Colonic mucosa (tissue), 4 donors: ENCODE data around the gene SMIM38. TPM values are rescaled to one million over a fixed set of nuclear protein-coding genes. Genes with fewer than 3 reads are reported as not detected.

Source experiments
- DNase-seq: peaks from one replicate; pipeline ENCODE4 v3.0.0-alpha.2; 2020
- H3K27ac ChIP-seq: fragments of 200-600 bp; one replicate; pipeline ENCODE4 v1.8.0; 2021
- H3K27me3 ChIP-seq: fragments of 200-600 bp; one replicate; pipeline ENCODE4 v1.8.0; 2021
- H3K36me3 ChIP-seq: fragments of 200-600 bp; one replicate; pipeline ENCODE4 v1.8.0; 2021
- H3K4me1 ChIP-seq: fragments of 200-600 bp; one replicate; pipeline ENCODE4 v1.8.0; 2021; ENCODE audit warnings: mild to moderate bottlenecking
- H3K4me3 ChIP-seq: fragments of 200-600 bp; one replicate; pipeline ENCODE4 v1.8.0; 2021
- H3K9ac ChIP-seq, 2 donors: one replicate each; pipeline ENCODE4 v1.7.0; 2013; ENCODE audit warnings: control low read depth in 2 of 2, low read depth in 2 of 2, low read length in 2 of 2
- H3K9me3 ChIP-seq: fragments of 200-600 bp; one replicate; pipeline ENCODE4 v1.8.0; 2021
- intact Hi-C: fragments of 100-400 bp; cut with DNase I; formaldehyde crosslinking; loops from one replicate; pipeline ENCODE4 v1.14.1; 2022
- total RNA-seq, 2 donors: library from RNA; stranded (reverse); fragmentation: NEBNext Ultra II Directional in 1 of 2; extraction: Animal tissue kit (Norgen Biotek cat#: 25700) in 1 of 2; gene quantifications; one replicate each; pipeline ENCODE4 v1.2.1, GENCODE V29; 2021
- TF ChIP-seq, protein P1 (sequence below): fragments of 200-600 bp; IDR thresholded peaks from one replicate; pipeline ENCODE4 v1.8.0; 2022; ENCODE audit warnings: antibody characterized with exemption, mild to moderate bottlenecking
- donor health status: healthy.
- donor health status: DM: no; HTN: no; CAD: no.
- donor health status: DM: no; HTN: no; CAD: no.

The SMIM38 gene
- total RNA-seq, 2 donors from 2014 or later = 0.10 TPM; not detected in 1

DNA sequence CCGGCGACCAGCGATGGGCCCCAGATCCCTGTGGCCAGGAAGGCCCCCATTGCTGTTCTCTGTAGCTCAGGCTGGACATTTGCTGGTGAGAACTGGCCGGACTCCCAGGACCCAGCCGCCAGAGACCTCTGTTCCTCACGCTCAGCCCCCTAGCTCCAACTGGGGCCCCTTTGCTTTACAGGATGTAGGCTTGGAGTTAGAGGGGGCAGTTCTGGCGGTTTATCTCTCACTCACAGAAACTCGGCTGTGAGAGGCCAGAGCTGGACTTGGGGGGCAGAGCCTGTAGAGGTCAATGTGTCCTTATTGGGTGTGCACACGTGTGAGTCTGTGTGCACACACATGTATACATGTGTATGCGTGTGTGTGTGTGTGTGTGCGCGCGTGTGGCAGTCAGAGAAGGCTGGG lies 502 bp downstream of the SMIM38 start:
- Histone ChIP-seq H3K9ac (no peak overlapping the region), H3K4me3 (no peak overlapping the region), H3K27me3 (peaks cover 3% of the 10 kb centered on the region), H3K27ac (no peak overlapping the region), H3K36me3 (no peaks in the 10 kb centered on the region), H3K4me1 (no peaks in the 10 kb centered on the region), H3K9me3 (no peaks in the 10 kb centered on the region)
- DNase-seq = no peak
- TF ChIP-seq, protein P1, sequence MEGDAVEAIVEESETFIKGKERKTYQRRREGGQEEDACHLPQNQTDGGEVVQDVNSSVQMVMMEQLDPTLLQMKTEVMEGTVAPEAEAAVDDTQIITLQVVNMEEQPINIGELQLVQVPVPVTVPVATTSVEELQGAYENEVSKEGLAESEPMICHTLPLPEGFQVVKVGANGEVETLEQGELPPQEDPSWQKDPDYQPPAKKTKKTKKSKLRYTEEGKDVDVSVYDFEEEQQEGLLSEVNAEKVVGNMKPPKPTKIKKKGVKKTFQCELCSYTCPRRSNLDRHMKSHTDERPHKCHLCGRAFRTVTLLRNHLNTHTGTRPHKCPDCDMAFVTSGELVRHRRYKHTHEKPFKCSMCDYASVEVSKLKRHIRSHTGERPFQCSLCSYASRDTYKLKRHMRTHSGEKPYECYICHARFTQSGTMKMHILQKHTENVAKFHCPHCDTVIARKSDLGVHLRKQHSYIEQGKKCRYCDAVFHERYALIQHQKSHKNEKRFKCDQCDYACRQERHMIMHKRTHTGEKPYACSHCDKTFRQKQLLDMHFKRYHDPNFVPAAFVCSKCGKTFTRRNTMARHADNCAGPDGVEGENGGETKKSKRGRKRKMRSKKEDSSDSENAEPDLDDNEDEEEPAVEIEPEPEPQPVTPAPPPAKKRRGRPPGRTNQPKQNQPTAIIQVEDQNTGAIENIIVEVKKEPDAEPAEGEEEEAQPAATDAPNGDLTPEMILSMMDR = no peak
- intact Hi-C loops = no loop called here

DNA sequence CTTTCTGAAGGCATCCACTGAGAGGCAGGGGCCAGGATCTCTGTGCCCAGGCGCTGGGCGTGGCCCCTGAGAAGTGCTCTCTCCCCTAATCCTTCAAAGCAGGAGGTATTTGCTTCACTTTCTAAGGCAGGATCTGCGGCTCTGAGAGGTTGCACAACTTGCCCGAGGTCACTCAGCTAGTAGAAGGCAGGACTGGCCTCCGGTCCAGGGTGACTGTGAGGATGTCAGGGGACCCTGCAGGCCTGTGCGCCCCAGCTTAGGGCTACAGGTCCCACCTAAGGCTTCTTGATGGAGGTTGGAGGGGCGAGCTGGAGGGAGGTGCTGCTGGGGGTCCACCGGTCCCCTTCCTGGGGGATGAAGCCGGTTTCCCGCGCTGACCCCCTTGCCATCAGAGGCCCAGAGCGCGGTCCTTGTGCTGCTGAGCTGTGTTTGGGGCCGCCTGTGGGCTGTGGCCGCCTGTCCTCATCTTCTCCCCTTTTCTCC lies 979 bp downstream of the SMIM38 start:
- Histone ChIP-seq H3K9me3 (no peaks in the 10 kb centered on the region), H3K9ac (no peak overlapping the region), H3K4me3 (no peak overlapping the region), H3K27ac (no peak overlapping the region), H3K36me3 (no peaks in the 10 kb centered on the region), H3K27me3 (peaks cover 3% of the 10 kb centered on the region), H3K4me1 (no peaks in the 10 kb centered on the region)
- intact Hi-C loops = no loop called here
- TF ChIP-seq, protein P1 = no peak
- no peak for DNase-seq

DNA sequence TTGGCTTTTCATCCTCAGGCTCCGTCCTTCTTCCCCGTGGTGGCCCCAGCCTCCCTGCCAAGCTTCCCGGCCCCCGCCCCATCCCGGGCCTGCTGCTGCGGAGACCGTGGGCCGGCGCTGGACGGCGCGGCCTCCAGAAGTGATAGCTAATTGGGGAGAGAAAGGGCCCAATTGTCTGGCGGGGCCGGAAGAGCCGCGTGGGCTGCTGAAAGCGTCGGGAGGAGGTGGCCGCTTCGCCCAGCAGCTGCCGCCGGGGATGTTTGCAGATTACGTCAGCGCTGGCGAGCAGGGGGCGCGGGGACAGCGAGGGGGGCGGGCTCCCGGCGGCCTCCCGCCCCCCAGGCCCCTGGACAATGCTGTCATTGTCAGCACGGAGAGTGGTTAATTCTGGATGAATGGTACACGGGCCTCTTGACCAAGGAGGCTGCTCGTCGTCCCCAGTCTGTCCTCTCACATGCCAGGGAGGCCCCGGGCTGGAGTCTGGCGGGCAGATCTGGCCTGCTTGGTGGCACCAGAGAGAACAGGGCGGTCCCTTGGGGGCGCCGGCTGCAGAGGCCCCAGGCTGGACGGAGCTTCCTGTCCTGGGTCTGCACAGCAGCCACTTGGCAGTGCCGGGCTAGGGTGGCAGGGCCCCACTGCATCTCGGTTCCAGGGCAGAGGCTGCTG lies 1.6 kb downstream of the SMIM38 start:
- H3K27ac ChIP-seq = no peak overlapping the region
- no peak overlapping the region for H3K4me3 ChIP-seq
- no peaks in the 10 kb centered on the region for H3K36me3 ChIP-seq
- intact Hi-C loops = no loop called here
- H3K27me3 ChIP-seq = peaks cover 3% of the 10 kb centered on the region
- H3K9ac ChIP-seq = no peak overlapping the region
- no peaks in the 10 kb centered on the region for H3K4me1 ChIP-seq
- TF ChIP-seq, protein P1 = no peak
- DNase-seq = no peak
- no peaks in the 10 kb centered on the region for H3K9me3 ChIP-seq

DNA sequence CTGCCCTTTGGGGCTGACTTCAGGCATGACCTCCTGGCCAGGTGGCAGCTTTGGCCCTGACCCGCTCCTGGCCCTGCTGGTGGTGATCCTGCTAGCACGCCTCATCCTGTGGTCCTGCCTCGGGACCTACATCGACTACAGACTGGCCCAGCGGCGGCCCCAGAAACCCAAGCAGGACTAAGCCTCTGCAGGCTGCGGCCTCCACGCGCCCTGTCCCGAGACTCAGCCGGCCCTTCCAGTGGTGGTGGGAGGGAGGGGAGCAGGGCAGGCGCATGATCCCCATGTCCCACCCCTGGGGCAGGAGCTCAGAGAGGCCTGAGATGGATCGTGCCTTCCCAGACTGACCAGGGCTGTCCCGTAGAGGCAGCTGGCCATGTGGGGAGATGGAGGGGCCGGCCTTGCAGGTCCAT lies 2.1 kb downstream of the SMIM38 start:
- no peaks in the 10 kb centered on the region for H3K36me3 ChIP-seq
- no peaks in the 10 kb centered on the region for H3K9me3 ChIP-seq
- no peak overlapping the region for H3K9ac ChIP-seq
- H3K27me3 ChIP-seq = peaks cover 3% of the 10 kb centered on the region
- intact Hi-C loops = no loop called here
- no peak overlapping the region for H3K4me3 ChIP-seq
- no peak for DNase-seq
- no peaks in the 10 kb centered on the region for H3K4me1 ChIP-seq
- H3K27ac ChIP-seq = no peak overlapping the region
- TF ChIP-seq, protein P1 = no peak

DNA sequence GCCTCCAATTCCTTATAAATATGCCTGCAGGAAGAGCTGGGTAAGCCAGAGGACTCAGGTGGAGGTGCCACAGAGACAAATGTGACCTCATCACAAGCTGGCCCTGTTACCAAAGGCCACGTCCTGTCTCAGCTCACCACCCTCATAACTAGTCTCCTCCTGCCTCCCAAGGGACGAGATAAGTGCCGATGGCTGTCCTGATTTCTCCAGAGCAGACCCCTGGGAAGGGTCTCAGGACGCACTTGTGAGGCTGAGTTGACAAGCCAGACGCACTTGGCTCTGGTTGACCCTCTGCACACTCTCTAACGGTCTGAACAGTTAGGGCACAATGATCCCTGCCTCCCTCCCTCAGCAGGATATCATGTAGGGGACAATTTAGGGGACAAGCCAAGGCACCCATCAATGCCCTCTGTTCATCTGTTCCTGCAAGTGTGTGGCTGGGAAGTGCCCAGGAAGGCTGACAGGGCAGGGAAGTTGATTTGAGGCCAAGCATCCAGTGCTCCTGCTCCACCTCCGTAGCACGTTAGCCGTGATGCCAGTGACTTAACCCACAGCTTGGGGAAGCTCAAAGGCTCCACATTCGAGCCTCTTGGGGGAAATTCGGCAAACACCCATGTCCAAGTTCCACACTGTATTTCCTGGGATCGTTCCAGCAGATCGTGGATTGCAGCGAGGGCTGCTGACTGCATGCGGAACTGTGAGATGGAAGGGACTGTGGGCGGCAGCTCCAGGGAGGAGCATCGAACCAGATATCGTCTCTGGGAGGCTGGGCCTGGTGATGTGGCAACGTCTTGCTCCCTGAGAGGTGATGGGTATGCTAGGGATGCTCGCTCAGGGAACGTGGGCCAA lies 2.8 kb downstream of the SMIM38 start:
- Histone ChIP-seq H3K9ac (no peak overlapping the region), H3K36me3 (no peaks in the 10 kb centered on the region), H3K4me1 (no peaks in the 10 kb centered on the region), H3K27ac (no peak overlapping the region), H3K27me3 (peaks cover 3% of the 10 kb centered on the region), H3K4me3 (no peak overlapping the region), H3K9me3 (no peaks in the 10 kb centered on the region)
- no peak for DNase-seq
- TF ChIP-seq, protein P1 = no peak
- intact Hi-C loops = no loop called here
